Measurements from ENCODE around the gene IL3. TPM values are rescaled to one million over a fixed set of nuclear protein-coding genes. Genes with fewer than 3 reads are reported as not detected.

The IL3 gene
- total RNA-seq, 2 experiments from 2014 or later: 0.25 to 0.98 TPM

GRCh38 chr5:132102101-132102701, 41.7 kb downstream of the IL3 start:
- ATAC-seq (peak; percentile 13), DNase-seq (peak; percentile 76)
- H3K36me3 Mint-ChIP-seq (ENCODE audit: low read depth): peaks cover 8% of the 10 kb centered on the region
- H3K4me1 Mint-ChIP-seq (ENCODE audit: low read depth): peaks cover 82% of the 10 kb centered on the region
- H3K4me3 Mint-ChIP-seq: peak overlapping the region; percentile 47
- CTCF ChIA-PET: interaction anchor here (0.9 to 2.6 kb wide), 9 partner anchors 9 to 78 kb away, joined by 3 to 12 read pairs (median 5); no protein-coding TSS in a partner anchor
- intact Hi-C loops (cut with micrococcal nuclease): loop anchor here (1.0 to 10.0 kb wide), 3 partner anchors 9 to 393 kb away; partner anchors contain the start of gene IRF1
- peak overlapping the region; percentile 90 for H3K27ac Mint-ChIP-seq
- no peaks in the 10 kb centered on the region for H3K9me3 Mint-ChIP-seq
- TF ChIP-seq CTCF (IDR thresholded peaks at IDR 0.05): no peak
- no peaks in the 10 kb centered on the region for H3K27me3 Mint-ChIP-seq
- POLR2A ChIA-PET: interaction anchor here (0.7 to 3.0 kb wide), 7 partner anchors 9 to 393 kb away, joined by 3 to 17 read pairs (median 4); no protein-coding TSS in a partner anchor

GRCh38 chr5:132102944-132103331, 42.5 kb downstream of the IL3 start:
- TF ChIP-seq CTCF (IDR thresholded peaks at IDR 0.05): no peak
- peaks cover 82% of the 10 kb centered on the region for H3K4me1 Mint-ChIP-seq (ENCODE audit: low read depth)
- DNase-seq (peak; percentile 33), ATAC-seq (no peak)
- H3K27me3 Mint-ChIP-seq: no peaks in the 10 kb centered on the region
- no peaks in the 10 kb centered on the region for H3K9me3 Mint-ChIP-seq
- H3K36me3 Mint-ChIP-seq (ENCODE audit: low read depth): peaks cover 12% of the 10 kb centered on the region
- POLR2A ChIA-PET: interaction anchor here (0.7 to 3.0 kb wide), 6 partner anchors 8 to 387 kb away, joined by 3 to 17 read pairs (median 4); no protein-coding TSS in a partner anchor
- intact Hi-C loops (cut with micrococcal nuclease): loop anchor here (1.0 to 10.0 kb wide), 3 partner anchors 8 to 392 kb away; partner anchors contain the start of gene IRF1
- H3K4me3 Mint-ChIP-seq: peak overlapping the region; percentile 47
- peak overlapping the region; percentile 90 for H3K27ac Mint-ChIP-seq
- CTCF ChIA-PET: interaction anchor here (0.8 to 2.6 kb wide), 9 partner anchors 8 to 77 kb away, joined by 3 to 12 read pairs (median 5); no protein-coding TSS in a partner anchor

- Mint-ChIP-seq H3K27ac (peak overlapping the region; percentile 90), H3K4me3 (peak overlapping the region; percentile 47), H3K9me3 (no peaks in the 10 kb centered on the region), H3K27me3 (no peaks in the 10 kb centered on the region), H3K4me1 (ENCODE audit: low read depth) (peaks cover 80% of the 10 kb centered on the region), H3K36me3 (ENCODE audit: low read depth) (peaks cover 12% of the 10 kb centered on the region)
- DNase-seq (peak; percentile 86), ATAC-seq (peak; percentile 60)
- intact Hi-C loops (cut with micrococcal nuclease): loop anchor here (5.0 to 10.0 kb wide), 2 partner anchors 74 to 391 kb away; partner anchors contain the start of gene IRF1
- no peak for TF ChIP-seq CTCF (IDR thresholded peaks at IDR 0.05)
- CTCF ChIA-PET: interaction anchor here (0.8 to 2.6 kb wide), 5 partner anchors 9 to 77 kb away, joined by 3 to 12 read pairs (median 5); no protein-coding TSS in a partner anchor
- POLR2A ChIA-PET: interaction anchor here (1.1 to 3.0 kb wide), 4 partner anchors 8 to 22 kb away, joined by 4 to 17 read pairs (median 10); no protein-coding TSS in a partner anchor
Observed at GRCh38 chr5:132103332-132103951, 43.0 kb downstream of the IL3 start.

GRCh38 chr5:132103969-132104391, 43.5 kb downstream of the IL3 start:
- TF ChIP-seq CTCF (IDR thresholded peaks at IDR 0.05): peak; percentile 19
- intact Hi-C loops (cut with micrococcal nuclease): loop anchor here (5.0 to 10.0 kb wide), 2 partner anchors 73 to 391 kb away; partner anchors contain the start of gene IRF1
- peak; percentile 57 for DNase-seq
- CTCF ChIA-PET: interaction anchor here (0.9 to 2.6 kb wide), 4 partner anchors 9 to 87 kb away, joined by 3 to 8 read pairs (median 4); no protein-coding TSS in a partner anchor
- Mint-ChIP-seq H3K27me3 (no peaks in the 10 kb centered on the region), H3K4me1 (ENCODE audit: low read depth) (peaks cover 81% of the 10 kb centered on the region), H3K27ac (peak overlapping the region; percentile 90), H3K4me3 (peak overlapping the region; percentile 47), H3K36me3 (ENCODE audit: low read depth) (peaks cover 16% of the 10 kb centered on the region), H3K9me3 (peaks cover 2% of the 10 kb centered on the region)
- ATAC-seq: peak; percentile 4
- POLR2A ChIA-PET: interaction anchor here (1.1 to 3.0 kb wide), 4 partner anchors 9 to 33 kb away, joined by 4 to 17 read pairs (median 5); no protein-coding TSS in a partner anchor

Measured in activated CD8-positive, alpha-beta T cell treated with anti-CD3 and anti-CD28 coated beads for 36 hours (primary cell).